ENCODE results near the gene ZNF783.
"Not testable (repeated sequence)": the region's sequence is repeated elsewhere in the genome, so short reads cannot be mapped to it uniquely, and the experiment has no call there.

The ZNF783 gene

GRCh38 chr7:149329766-149330334 is 67.9 kb downstream of the ZNF783 start:
- WGBS (ENCODE audit: extremely low coverage, insufficient coverage, insufficient read length), result no CpG with 5 or more reads among the region's 3 CpGs
- no peak overlapping the region for H4K8ac ChIP-seq (ENCODE audit: low read depth, low read length)
- no peak overlapping the region for H3K14ac ChIP-seq (ENCODE audit: low read length)
- H3K9ac ChIP-seq (ENCODE audit: low read length), result no peak overlapping the region
- H3K4ac ChIP-seq (ENCODE audit: low read depth, low read length), result no peak overlapping the region
- H3K4me3 ChIP-seq (ENCODE audit: low read depth, low read length), result no peak overlapping the region
- H3K79me1 ChIP-seq (ENCODE audit: low read length), result no peaks in the 10 kb centered on the region
- H2AFZ ChIP-seq (ENCODE audit: insufficient read depth, low read length, poor library complexity), result no peak overlapping the region
- H3K36me3 ChIP-seq (ENCODE audit: control insufficient read depth in 1 of 2, insufficient read depth in 2 of 2, low read length in 2 of 2), result no peaks in the 10 kb centered on the region
- H4K91ac ChIP-seq (ENCODE audit: low read depth, low read length), result no peak overlapping the region
- no peak overlapping the region for H3K18ac ChIP-seq (ENCODE audit: low read length)
- H4K12ac ChIP-seq (ENCODE audit: low read depth, low read length), result no peak overlapping the region
- no peak overlapping the region for H2BK120ac ChIP-seq (ENCODE audit: insufficient read depth, low read length, poor library complexity)
- no peak for DNase-seq
- no peaks in the 10 kb centered on the region for H3K4me1 ChIP-seq (ENCODE audit: control insufficient read depth in 1 of 2, insufficient read depth in 2 of 2, low read length in 2 of 2)
- H3K79me2 ChIP-seq (ENCODE audit: control insufficient read depth, insufficient read depth, low read length, poor library complexity), result no peaks in the 10 kb centered on the region
- H3K27ac ChIP-seq (ENCODE audit: low read depth, low read length), result no peak overlapping the region
- no peak overlapping the region for H3K4me2 ChIP-seq (ENCODE audit: low read length)
- no peak overlapping the region for H2BK5ac ChIP-seq (ENCODE audit: low read depth, low read length, poor library complexity)
- H2AK5ac ChIP-seq (ENCODE audit: low read length), result no peak overlapping the region
- H3K27me3 ChIP-seq (ENCODE audit: insufficient read depth, low read length), result no peaks in the 10 kb centered on the region
- H2BK12ac ChIP-seq (ENCODE audit: low read length), result no peak overlapping the region
- no peaks in the 10 kb centered on the region for H3K9me3 ChIP-seq (ENCODE audit: insufficient read depth, low read depth, low read length)
- H3K23ac ChIP-seq (ENCODE audit: low read length), result no peak overlapping the region

GRCh38 chr7:149330914-149331567 is 69.0 kb downstream of the ZNF783 start:
- Histone ChIP-seq H3K18ac (ENCODE audit: low read length) (no peak overlapping the region), H3K9ac (ENCODE audit: low read length) (no peak overlapping the region), H4K91ac (ENCODE audit: low read depth, low read length) (no peak overlapping the region), H2BK5ac (ENCODE audit: low read depth, low read length, poor library complexity) (no peak overlapping the region), H3K4me2 (ENCODE audit: low read length) (no peak overlapping the region), H3K14ac (ENCODE audit: low read length) (no peak overlapping the region), H3K9me3 (ENCODE audit: insufficient read depth, low read depth, low read length) (no peaks in the 10 kb centered on the region), H3K27ac (ENCODE audit: low read depth, low read length) (no peak overlapping the region), H3K79me2 (ENCODE audit: control insufficient read depth, insufficient read depth, low read length, poor library complexity) (no peaks in the 10 kb centered on the region), H2AK5ac (ENCODE audit: low read length) (no peak overlapping the region), H3K4me1 (ENCODE audit: control insufficient read depth in 1 of 2, insufficient read depth in 2 of 2, low read length in 2 of 2) (no peaks in the 10 kb centered on the region), H4K8ac (ENCODE audit: low read depth, low read length) (no peak overlapping the region), H2BK120ac (ENCODE audit: insufficient read depth, low read length, poor library complexity) (no peak overlapping the region), H3K36me3 (ENCODE audit: control insufficient read depth in 1 of 2, insufficient read depth in 2 of 2, low read length in 2 of 2) (no peaks in the 10 kb centered on the region), H3K23ac (ENCODE audit: low read length) (no peak overlapping the region), H3K79me1 (ENCODE audit: low read length) (no peaks in the 10 kb centered on the region), H4K12ac (ENCODE audit: low read depth, low read length) (no peak overlapping the region), H3K4ac (ENCODE audit: low read depth, low read length) (no peak overlapping the region), H2BK12ac (ENCODE audit: low read length) (no peak overlapping the region), H2AFZ (ENCODE audit: insufficient read depth, low read length, poor library complexity) (no peak overlapping the region), H3K27me3 (ENCODE audit: insufficient read depth, low read length) (no peaks in the 10 kb centered on the region), H3K4me3 (ENCODE audit: low read depth, low read length) (no peak overlapping the region)
- no peak for DNase-seq
- WGBS (ENCODE audit: extremely low coverage, insufficient coverage, insufficient read length), result no CpG with 5 or more reads among the region's 2 CpGs

- H3K79me1 ChIP-seq (ENCODE audit: low read length); H3K36me3 ChIP-seq (ENCODE audit: control insufficient read depth in 1 of 2, insufficient read depth in 2 of 2, low read length in 2 of 2); H2AK5ac ChIP-seq (ENCODE audit: low read length); H3K23ac ChIP-seq (ENCODE audit: low read length); DNase-seq; H3K27me3 ChIP-seq (ENCODE audit: insufficient read depth, low read length); H2BK120ac ChIP-seq (ENCODE audit: insufficient read depth, low read length, poor library complexity); H4K91ac ChIP-seq (ENCODE audit: low read depth, low read length); H2BK12ac ChIP-seq (ENCODE audit: low read length); H3K14ac ChIP-seq (ENCODE audit: low read length); H3K9me3 ChIP-seq (ENCODE audit: insufficient read depth, low read depth, low read length); H3K27ac ChIP-seq (ENCODE audit: low read depth, low read length); H2BK5ac ChIP-seq (ENCODE audit: low read depth, low read length, poor library complexity); H3K4ac ChIP-seq (ENCODE audit: low read depth, low read length); H2AFZ ChIP-seq (ENCODE audit: insufficient read depth, low read length, poor library complexity); H3K4me3 ChIP-seq (ENCODE audit: low read depth, low read length); H3K79me2 ChIP-seq (ENCODE audit: control insufficient read depth, insufficient read depth, low read length, poor library complexity); H3K4me2 ChIP-seq (ENCODE audit: low read length); H3K18ac ChIP-seq (ENCODE audit: low read length); H3K9ac ChIP-seq (ENCODE audit: low read length); H4K8ac ChIP-seq (ENCODE audit: low read depth, low read length); H3K4me1 ChIP-seq (ENCODE audit: control insufficient read depth in 1 of 2, insufficient read depth in 2 of 2, low read length in 2 of 2); H4K12ac ChIP-seq (ENCODE audit: low read depth, low read length): not testable (repeated sequence)
- WGBS (ENCODE audit: extremely low coverage, insufficient coverage, insufficient read length), result no CpG with 5 or more reads among the region's 18 CpGs
Measured at GRCh38 chr7:149332602-149333320, 70.8 kb downstream of the ZNF783 start.

- no peak overlapping the region for H2BK5ac ChIP-seq (ENCODE audit: low read depth, low read length, poor library complexity)
- H2BK12ac ChIP-seq (ENCODE audit: low read length), result no peak overlapping the region
- no peak for DNase-seq
- H4K91ac ChIP-seq (ENCODE audit: low read depth, low read length), result no peak overlapping the region
- H3K36me3 ChIP-seq (ENCODE audit: control insufficient read depth in 1 of 2, insufficient read depth in 2 of 2, low read length in 2 of 2), result no peaks in the 10 kb centered on the region
- no peak overlapping the region for H4K8ac ChIP-seq (ENCODE audit: low read depth, low read length)
- H3K9me3 ChIP-seq (ENCODE audit: insufficient read depth, low read depth, low read length), result no peaks in the 10 kb centered on the region
- H3K18ac ChIP-seq (ENCODE audit: low read length), result no peak overlapping the region
- no peak overlapping the region for H2AFZ ChIP-seq (ENCODE audit: insufficient read depth, low read length, poor library complexity)
- H3K4me1 ChIP-seq (ENCODE audit: control insufficient read depth in 1 of 2, insufficient read depth in 2 of 2, low read length in 2 of 2), result no peaks in the 10 kb centered on the region
- H3K27me3 ChIP-seq (ENCODE audit: insufficient read depth, low read length), result no peaks in the 10 kb centered on the region
- H3K79me1 ChIP-seq (ENCODE audit: low read length), result no peaks in the 10 kb centered on the region
- H3K23ac ChIP-seq (ENCODE audit: low read length), result no peak overlapping the region
- no peak overlapping the region for H2AK5ac ChIP-seq (ENCODE audit: low read length)
- no peak overlapping the region for H3K27ac ChIP-seq (ENCODE audit: low read depth, low read length)
- H3K4me3 ChIP-seq (ENCODE audit: low read depth, low read length), result no peak overlapping the region
- no peak overlapping the region for H3K14ac ChIP-seq (ENCODE audit: low read length)
- no peak overlapping the region for H4K12ac ChIP-seq (ENCODE audit: low read depth, low read length)
- H3K79me2 ChIP-seq (ENCODE audit: control insufficient read depth, insufficient read depth, low read length, poor library complexity), result no peaks in the 10 kb centered on the region
- H2BK120ac ChIP-seq (ENCODE audit: insufficient read depth, low read length, poor library complexity), result no peak overlapping the region
- no peak overlapping the region for H3K4me2 ChIP-seq (ENCODE audit: low read length)
- no peak overlapping the region for H3K4ac ChIP-seq (ENCODE audit: low read depth, low read length)
- H3K9ac ChIP-seq (ENCODE audit: low read length), result no peak overlapping the region
Measured at GRCh38 chr7:149333321-149333717, 71.3 kb downstream of the ZNF783 start.

All from trophoblast cell (in vitro differentiated cells and primary cell).